IMR-90 (cell line): ENCODE measurements around the gene BRK1. TPM values are rescaled to one million over a fixed set of nuclear protein-coding genes. Genes with fewer than 3 reads are reported as not detected.
A peak's percentile ranks its signal among the peaks of the same experiment; 100 is the strongest.
"Not testable (repeated sequence)": the region's sequence is repeated elsewhere in the genome, so short reads cannot be mapped to it uniquely, and the experiment has no call there.

ENCODE experiments used
- ATAC-seq: fragments of 200-7000 bp; cut with Tn5 transposase; 2 replicates; pipeline ENCODE4 v1.9.1; 2020; ENCODE audit warnings: low read depth, mild to moderate bottlenecking, moderate library complexity
- BruUV-seq: library from RNA; stranded (reverse); fragments of 400-500 nt; replicated peaks from 2 replicates; lab custom pipeline; 2021; lab: Mats Ljungman, UMichigan
- CTCF ChIA-PET: fragments of 300-600 bp; formaldehyde crosslinking; extraction: SDS; loops from one replicate; lab custom pipeline; 2021; ENCODE audit warnings: antibody characterized with exemption; lab: Yijun Ruan, JAX
- POLR2A ChIA-PET: fragments of 300-600 bp; sonication (Branson Sonifier 250); formaldehyde crosslinking; loops from one replicate; lab custom pipeline; 2022; ENCODE audit warnings: antibody characterized with exemption; ENCODE audit not compliant: unreplicated experiment; lab: Charles Lee
- DNase-seq: peaks from one replicate; pipeline ENCODE4 v3.0.0; 2013
- H2AFZ ChIP-seq: replicated peaks from 2 replicates; pipeline ENCODE3; 2013; ENCODE audit warnings: low read length, mild to moderate bottlenecking; ENCODE audit not compliant: poor library complexity
- H2AK5ac ChIP-seq: 2 replicates; pipeline ENCODE4 v1.6.1; 2013; ENCODE audit warnings: low read depth, low read length, inconsistent platforms
- H2AK9ac ChIP-seq: replicated peaks from 2 replicates; pipeline ENCODE3; 2013; ENCODE audit warnings: mild to moderate bottlenecking, low read depth, low read length, moderate library complexity; ENCODE audit not compliant: poor library complexity
- H2BK120ac ChIP-seq: 2 replicates; pipeline ENCODE4 v1.6.1; 2013; ENCODE audit warnings: low read depth, low read length, inconsistent platforms
- H2BK15ac ChIP-seq: 3 replicates; pipeline ENCODE4 v1.6.1; 2013; ENCODE audit warnings: low read depth, low read length, inconsistent platforms
- H2BK20ac ChIP-seq: 2 replicates; pipeline ENCODE4 v1.6.1; 2013; ENCODE audit warnings: low read depth, mild to moderate bottlenecking, inconsistent platforms, low read length, moderate library complexity
- H2BK5ac ChIP-seq: 2 replicates; pipeline ENCODE4 v1.6.1; 2013; ENCODE audit warnings: mild to moderate bottlenecking, low read depth, low read length, inconsistent platforms; ENCODE audit not compliant: poor library complexity, severe bottlenecking
- H3K14ac ChIP-seq: replicated peaks from 2 replicates; pipeline ENCODE4 v1.6.1; 2013; ENCODE audit warnings: low read depth, low read length, inconsistent platforms
- H3K18ac ChIP-seq: 2 replicates; pipeline ENCODE4 v1.6.1; 2013; ENCODE audit warnings: low read depth, low read length, control low read depth
- H3K23ac ChIP-seq: 2 replicates; pipeline ENCODE4 v1.6.1; 2013; ENCODE audit warnings: low read depth, low read length, inconsistent platforms
- H3K27ac ChIP-seq: 2 replicates; pipeline ENCODE4 v1.5.1; 2013; ENCODE audit warnings: mild to moderate bottlenecking, control low read depth, low read length; ENCODE audit not compliant: insufficient read depth
- H3K27me3 ChIP-seq: 2 replicates; pipeline ENCODE4 v1.6.1; 2013; ENCODE audit warnings: low read length; ENCODE audit not compliant: control insufficient read depth, insufficient read depth
- H3K36me3 ChIP-seq: 2 replicates; pipeline ENCODE4 v1.6.1; 2013; ENCODE audit warnings: low read length, mixed read lengths; ENCODE audit not compliant: control insufficient read depth, insufficient read depth
- H3K4ac ChIP-seq: 2 replicates; pipeline ENCODE4 v1.6.1; 2013; ENCODE audit warnings: low read depth, low read length, inconsistent platforms
- H3K4me1 ChIP-seq: 2 replicates; pipeline ENCODE4 v1.6.1; 2013; ENCODE audit warnings: low read length, mixed read lengths; ENCODE audit not compliant: control insufficient read depth, insufficient read depth
- H3K4me2 ChIP-seq: 2 replicates; pipeline ENCODE4 v1.6.1; 2013; ENCODE audit warnings: low read depth, mild to moderate bottlenecking, control low read depth, low read length, moderate library complexity
- H3K4me3 ChIP-seq: 2 replicates; pipeline ENCODE4 v1.5.1; 2013; ENCODE audit warnings: low read depth, mild to moderate bottlenecking, control low read depth, low read length, moderate library complexity; ENCODE audit not compliant: insufficient read depth
- H3K56ac ChIP-seq: 2 replicates; pipeline ENCODE4 v1.6.1; 2013; ENCODE audit warnings: low read length, inconsistent platforms; ENCODE audit not compliant: insufficient read depth; ENCODE audit errors: extremely low read depth
- H3K79me1 ChIP-seq, 2 experiments: 2 replicates each; pipeline ENCODE4 v1.6.1; 2013; ENCODE audit warnings: low read length in 2 of 2, inconsistent platforms in 1 of 2, low read depth in 1 of 2
- H3K9ac ChIP-seq: 2 replicates; pipeline ENCODE4 v1.6.1; 2013; ENCODE audit warnings: low read depth, low read length, control low read depth
- H3K9me1 ChIP-seq: 2 replicates; pipeline ENCODE4 v1.6.1; 2013; ENCODE audit warnings: low read length, inconsistent platforms; ENCODE audit not compliant: insufficient read depth
- H3K9me3 ChIP-seq: 2 replicates; pipeline ENCODE4 v1.6.1; 2013; ENCODE audit warnings: low read length; ENCODE audit not compliant: control insufficient read depth, insufficient read depth
- H4K20me1 ChIP-seq: 2 replicates; pipeline ENCODE4 v1.6.1; 2013; ENCODE audit warnings: low read length, inconsistent platforms; ENCODE audit not compliant: insufficient read depth
- H4K5ac ChIP-seq: 2 replicates; pipeline ENCODE4 v1.6.1; 2013; ENCODE audit warnings: mild to moderate bottlenecking, low read depth, low read length, control low read depth
- H4K8ac ChIP-seq, 2 experiments: 2 replicates each; pipeline ENCODE4 v1.6.1; 2013; ENCODE audit warnings: low read depth in 2 of 2, low read length in 2 of 2, control low read depth in 1 of 2, inconsistent platforms in 1 of 2
- H4K91ac ChIP-seq: 2 replicates; pipeline ENCODE4 v1.6.1; 2013; ENCODE audit warnings: low read depth, low read length, inconsistent platforms; ENCODE audit not compliant: insufficient read depth
- MAZ ChIP-seq: IDR thresholded peaks from 2 replicates; pipeline ENCODE4 v1.6.1; 2012; ENCODE audit warnings: low read depth, mild to moderate bottlenecking, low read length, improper control_type of control experiment, moderate library complexity, borderline replicate concordance
- WGBS, 2 experiments: methylation state at CpG; one replicate each; pipeline versions ENCODE4 v1.1.5 to v1.1.7; 2013; ENCODE audit warnings: missing lambda C conversion rate in 2 of 2; ENCODE audit not compliant: insufficient read length in 1 of 2; ENCODE audit errors: extremely low coverage in 2 of 2; 5-methylcytosine and 5-hydroxymethylcytosine counted together
- dilution Hi-C: fragments of 300-500 bp; cut with HindIII; formaldehyde crosslinking; loops from one replicate; pipeline ENCODE4 v1.14.3; 2018; ENCODE audit warnings: low sequenced_read_pairs; ENCODE audit not compliant: unreplicated experiment
- in situ Hi-C: fragments of 300-500 bp; cut with MboI; formaldehyde crosslinking; loops from 3 replicates; pipeline ENCODE4 v1.14.3; 2019; ENCODE audit warnings: low sequenced_read_pairs, inconsistent platforms, mixed read lengths
- intact Hi-C: fragments of 100-400 bp; cut with micrococcal nuclease; formaldehyde crosslinking; loops from 2 replicates; pipeline ENCODE4 v1.10.0; 2022
- polyA plus RNA-seq, 3 experiments: library from polyadenylated mRNA; depleted of rRNA; stranded (reverse); fragments of >200 nt; gene quantifications; 2 replicates each; pipeline ENCODE4 v1.2.3, GENCODE V29; 2012; ENCODE audit warnings: low replicate concordance in 1 of 3
- total RNA-seq: library from RNA; depleted of rRNA; stranded (reverse); fragments of >200 nt; gene quantifications from 2 replicates; pipeline ENCODE4 v1.2.3, GENCODE V29; 2012
- TF ChIP-seq, protein P1 (sequence below): fragments of 150-350 bp; IDR thresholded peaks from 2 replicates; pipeline ENCODE4 v1.6.1; 2016; ENCODE audit warnings: low read depth, mild to moderate bottlenecking, low read length, moderate library complexity, borderline replicate concordance

BRK1 gene
- total and polyA plus RNA-seq, 2 of the 4 experiments (the other 2 are of a cell fraction), result 81.4 to 235 TPM

GRCh38 chr3:10173926-10174435, 58.5 kb downstream of the BRK1 start (continued):
- TF ChIP-seq, protein P1, sequence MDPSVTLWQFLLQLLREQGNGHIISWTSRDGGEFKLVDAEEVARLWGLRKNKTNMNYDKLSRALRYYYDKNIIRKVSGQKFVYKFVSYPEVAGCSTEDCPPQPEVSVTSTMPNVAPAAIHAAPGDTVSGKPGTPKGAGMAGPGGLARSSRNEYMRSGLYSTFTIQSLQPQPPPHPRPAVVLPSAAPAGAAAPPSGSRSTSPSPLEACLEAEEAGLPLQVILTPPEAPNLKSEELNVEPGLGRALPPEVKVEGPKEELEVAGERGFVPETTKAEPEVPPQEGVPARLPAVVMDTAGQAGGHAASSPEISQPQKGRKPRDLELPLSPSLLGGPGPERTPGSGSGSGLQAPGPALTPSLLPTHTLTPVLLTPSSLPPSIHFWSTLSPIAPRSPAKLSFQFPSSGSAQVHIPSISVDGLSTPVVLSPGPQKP, result no peak
- TF ChIP-seq MAZ, result peak; percentile 66; the same call in 1 of the 2 replicates

- Histone ChIP-seq H2AK5ac (peak overlapping the region; percentile 76; the same call in 1 of the 2 replicates), H3K36me3 (peaks cover 12% of the 10 kb centered on the region), H3K79me1 (peaks cover 11 to 38% of the 10 kb centered on the region in 2 experiments; a peak in 3 of 4 replicates)
- whole genome bisulfite sequencing, 2 experiments, result no CpG with 5 or more reads among the region's 7 CpGs
- H3K56ac ChIP-seq, H3K4me1 ChIP-seq, H4K91ac ChIP-seq, H4K5ac ChIP-seq, H4K20me1 ChIP-seq, H2BK5ac ChIP-seq, BruUV-seq, dilution Hi-C loops, H3K27ac ChIP-seq, H3K9ac ChIP-seq, H4K8ac ChIP-seq, H3K4ac ChIP-seq, H2BK15ac ChIP-seq, H3K18ac ChIP-seq, intact Hi-C loops, H2BK20ac ChIP-seq, POLR2A ChIA-PET, H3K4me3 ChIP-seq, H3K27me3 ChIP-seq, H2AK9ac ChIP-seq, H3K9me1 ChIP-seq, H2AFZ ChIP-seq, H3K4me2 ChIP-seq, in situ Hi-C loops, H3K9me3 ChIP-seq, H3K14ac ChIP-seq, H3K23ac ChIP-seq, ATAC-seq, DNase-seq, H2BK120ac ChIP-seq: not testable (repeated sequence)
- CTCF ChIA-PET, result interaction anchor here (0.6 kb wide), 1 partner anchor 10 kb away, joined by 3 read pairs; no protein-coding TSS in a partner anchor
Measured at GRCh38 chr3:10175334-10175733, 59.9 kb downstream of the BRK1 start.

- ATAC-seq, H2BK15ac ChIP-seq, H4K8ac ChIP-seq, H2BK20ac ChIP-seq, H3K4me1 ChIP-seq, POLR2A ChIA-PET, BruUV-seq, H2BK5ac ChIP-seq, H2AK5ac ChIP-seq, H3K14ac ChIP-seq, H2AFZ ChIP-seq, intact Hi-C loops, H3K4me2 ChIP-seq, H4K5ac ChIP-seq, H4K20me1 ChIP-seq, DNase-seq, in situ Hi-C loops, H3K9ac ChIP-seq, H3K9me3 ChIP-seq, dilution Hi-C loops, H3K9me1 ChIP-seq, H3K4me3 ChIP-seq, H3K18ac ChIP-seq, H2AK9ac ChIP-seq, H4K91ac ChIP-seq, H3K27ac ChIP-seq, H3K23ac ChIP-seq, H3K4ac ChIP-seq, CTCF ChIA-PET, H2BK120ac ChIP-seq, H3K56ac ChIP-seq, H3K27me3 ChIP-seq: not testable (repeated sequence)
- WGBS, 2 experiments, result no CpG with 5 or more reads among the region's 4 CpGs
- Histone ChIP-seq H3K36me3 (peaks cover 12% of the 10 kb centered on the region), H3K79me1 (peaks cover 8 to 33% of the 10 kb centered on the region in 2 experiments; a peak in 3 of 4 replicates)
Measured at GRCh38 chr3:10176150-10176549, 60.7 kb downstream of the BRK1 start.
